ENCODE measurements around the gene FER. TPM values are rescaled to one million over a fixed set of nuclear protein-coding genes. Genes with fewer than 3 reads are reported as not detected.
"Not testable (repeated sequence)": the region's sequence is repeated elsewhere in the genome, so short reads cannot be mapped to it uniquely, and the experiment has no call there.

FER gene
- total RNA-seq, 1 experiment from 2014 or later = 18.0 TPM

- H3K79me1 ChIP-seq (ENCODE audit: insufficient read depth, low read depth, low read length, poor library complexity, severe bottlenecking) = no peaks in the 10 kb centered on the region
- H2AFZ ChIP-seq (ENCODE audit: low read length) = no peak overlapping the region
- WGBS (ENCODE audit: extremely low coverage, insufficient read length, low lambda C conversion rate) = no CpG with 5 or more reads among the region's 5 CpGs
- Mint-ChIP-seq H3K27ac (no peak overlapping the region), H3K4me1 (peaks cover 0 to 5% of the 10 kb centered on the region in 2 experiments; a peak in 2 of 4 replicates), H3K4me3 (no peak overlapping the region), H3K9me3 (peaks cover 4 to 8% of the 10 kb centered on the region in 2 experiments; a peak in 4 of 5 replicates), H3K27me3 (ENCODE audit: low read depth) (no peaks in the 10 kb centered on the region), H3K36me3 (ENCODE audit: insufficient read depth in 1 of 3, low read depth in 3 of 3) (peaks cover 7 to 24% (median 9%) of the 10 kb centered on the region in 3 experiments)
- no peak overlapping the region for H2BK120ac ChIP-seq (ENCODE audit: low read depth, low read length, poor library complexity, severe bottlenecking)
- H2BK12ac ChIP-seq (ENCODE audit: insufficient read length, low read depth, low read length) = no peak overlapping the region
- H3K79me2 ChIP-seq (ENCODE audit: insufficient read depth, low read length) = no peaks in the 10 kb centered on the region
- no peak overlapping the region for H4K8ac ChIP-seq (replicated peaks; ENCODE audit: insufficient read length, low read depth, low read length)
- no peak overlapping the region for H2BK5ac ChIP-seq (ENCODE audit: insufficient read length, low read length)
- H4K91ac ChIP-seq (ENCODE audit: insufficient read length, low read depth, low read length) = no peak overlapping the region
- no peak overlapping the region for H3K4me2 ChIP-seq (ENCODE audit: insufficient read depth, insufficient read length, low read length)
- H3K9ac ChIP-seq (ENCODE audit: extremely low read depth, insufficient read length, low read length) = no peak overlapping the region
- no peak overlapping the region for H3K27ac ChIP-seq (ENCODE audit: insufficient read length, low read depth, low read length)
- H4K20me1 ChIP-seq (ENCODE audit: control insufficient read depth, insufficient read depth, insufficient read length) = no peaks in the 10 kb centered on the region
- H3K4me1 ChIP-seq (ENCODE audit: insufficient read depth, low read length) = no peaks in the 10 kb centered on the region
- H3K23ac ChIP-seq (ENCODE audit: insufficient read length, low read depth, low read length) = no peak overlapping the region
- H3K4ac ChIP-seq (ENCODE audit: low read depth, low read length) = no peak overlapping the region
- no peak for TF ChIP-seq CTCF (conservative IDR thresholded peaks at IDR 0.05)
- no peaks in the 10 kb centered on the region for H3K9me3 ChIP-seq (ENCODE audit: control insufficient read depth, low read depth, low read length)
- no peak overlapping the region for H4K5ac ChIP-seq (ENCODE audit: insufficient read length, low read depth, low read length)
- no peaks in the 10 kb centered on the region for H3K27me3 ChIP-seq (ENCODE audit: insufficient read depth, low read length)
- H3T11ph ChIP-seq (ENCODE audit: low read length) = no peak overlapping the region
- no peak for DNase-seq
- H3K14ac ChIP-seq (ENCODE audit: insufficient read depth, low read length) = no peak overlapping the region
- no peak overlapping the region for H3K18ac ChIP-seq (ENCODE audit: insufficient read length, low read depth, low read length)
- H2BK20ac ChIP-seq (ENCODE audit: low read depth, low read length, poor library complexity, severe bottlenecking) = no peak overlapping the region
- no peak overlapping the region for H2AK5ac ChIP-seq (ENCODE audit: insufficient read length, low read length)
- no peak overlapping the region for H2BK15ac ChIP-seq (ENCODE audit: low read depth, low read length)
- H3K56ac ChIP-seq (ENCODE audit: insufficient read length, low read depth, low read length) = no peak overlapping the region
- no peaks in the 10 kb centered on the region for H3K23me2 ChIP-seq (ENCODE audit: insufficient read length, low read depth, low read length, poor library complexity, severe bottlenecking)
Measured at GRCh38 chr5:108793207-108793606, 45.5 kb downstream of the FER start.

- not testable (repeated sequence) for H3K27ac Mint-ChIP-seq; H3K27me3 ChIP-seq (ENCODE audit: insufficient read depth, low read length); H4K8ac ChIP-seq (replicated peaks; ENCODE audit: insufficient read length, low read depth, low read length); H2BK12ac ChIP-seq (ENCODE audit: insufficient read length, low read depth, low read length); H3K4me1 Mint-ChIP-seq; H3K27me3 Mint-ChIP-seq (ENCODE audit: low read depth); H4K20me1 ChIP-seq (ENCODE audit: control insufficient read depth, insufficient read depth, insufficient read length); H3K56ac ChIP-seq (ENCODE audit: insufficient read length, low read depth, low read length); H3K14ac ChIP-seq (ENCODE audit: insufficient read depth, low read length); H3K79me1 ChIP-seq (ENCODE audit: insufficient read depth, low read depth, low read length, poor library complexity, severe bottlenecking); H3K9ac ChIP-seq (ENCODE audit: extremely low read depth, insufficient read length, low read length); H2BK15ac ChIP-seq (ENCODE audit: low read depth, low read length); H3K9me3 ChIP-seq (ENCODE audit: control insufficient read depth, low read depth, low read length); DNase-seq; H4K5ac ChIP-seq (ENCODE audit: insufficient read length, low read depth, low read length); H3T11ph ChIP-seq (ENCODE audit: low read length); H3K9me3 Mint-ChIP-seq; H3K4me3 Mint-ChIP-seq; H3K4me1 ChIP-seq (ENCODE audit: insufficient read depth, low read length); H3K23ac ChIP-seq (ENCODE audit: insufficient read length, low read depth, low read length); H3K23me2 ChIP-seq (ENCODE audit: insufficient read length, low read depth, low read length, poor library complexity, severe bottlenecking); H2AFZ ChIP-seq (ENCODE audit: low read length); H2BK20ac ChIP-seq (ENCODE audit: low read depth, low read length, poor library complexity, severe bottlenecking); H3K4me2 ChIP-seq (ENCODE audit: insufficient read depth, insufficient read length, low read length); H4K91ac ChIP-seq (ENCODE audit: insufficient read length, low read depth, low read length); H3K27ac ChIP-seq (ENCODE audit: insufficient read length, low read depth, low read length); H2AK5ac ChIP-seq (ENCODE audit: insufficient read length, low read length); H3K18ac ChIP-seq (ENCODE audit: insufficient read length, low read depth, low read length); H3K79me2 ChIP-seq (ENCODE audit: insufficient read depth, low read length); H2BK120ac ChIP-seq (ENCODE audit: low read depth, low read length, poor library complexity, severe bottlenecking); H2BK5ac ChIP-seq (ENCODE audit: insufficient read length, low read length); H3K4ac ChIP-seq (ENCODE audit: low read depth, low read length)
- no CpG with 5 or more reads among the region's 4 CpGs for WGBS (ENCODE audit: extremely low coverage, insufficient read length, low lambda C conversion rate)
- H3K36me3 Mint-ChIP-seq (ENCODE audit: insufficient read depth in 1 of 3, low read depth in 3 of 3) = peaks cover 5 to 24% (median 9%) of the 10 kb centered on the region in 3 experiments
Measured at GRCh38 chr5:108794349-108794748, 46.7 kb downstream of the FER start.
